ENCODE data around the gene CD247.

DNA sequence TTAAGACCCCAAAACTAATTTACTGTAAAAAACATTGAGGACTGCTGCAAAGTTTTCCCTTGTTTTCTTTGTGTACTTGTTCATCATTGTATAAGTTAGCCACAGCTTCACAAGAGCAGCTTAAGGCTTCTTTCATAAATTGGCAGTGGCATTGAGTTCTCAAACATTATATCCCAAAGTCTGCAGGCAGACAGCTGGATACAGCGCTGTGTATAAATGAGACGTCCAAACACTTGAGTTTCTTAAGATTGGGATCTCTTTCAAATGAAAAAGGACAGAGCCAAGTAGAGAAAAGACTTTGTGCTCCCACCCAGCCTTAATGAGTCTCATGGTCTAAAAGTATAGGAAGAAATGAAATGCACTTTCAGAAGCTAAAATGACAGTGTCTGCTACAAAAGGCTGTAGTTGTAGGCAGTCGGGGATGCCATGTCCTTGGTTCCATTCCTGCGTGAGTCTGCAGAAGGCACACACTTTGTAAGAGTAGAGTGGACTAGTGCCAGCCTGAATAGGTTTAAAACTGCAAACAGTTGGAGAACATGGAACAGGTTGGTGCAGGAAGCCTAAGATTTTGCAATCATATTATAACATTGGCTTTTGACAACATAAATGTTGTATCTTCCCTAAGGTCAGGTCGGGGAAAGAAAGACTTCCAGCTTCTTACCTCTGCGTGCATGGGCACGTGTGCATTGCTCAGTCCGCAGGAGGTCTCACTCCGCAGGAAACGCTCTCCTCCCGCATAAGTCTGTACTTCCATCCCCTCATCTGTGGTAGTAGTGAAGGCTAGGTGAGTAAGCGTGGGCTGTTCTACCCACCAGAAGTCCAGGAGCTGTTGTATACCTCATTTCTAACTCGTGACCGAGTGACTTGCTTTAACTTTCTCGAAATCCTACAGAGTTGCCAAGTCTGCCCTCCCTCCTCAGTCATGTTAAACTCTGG, 94.4 kb downstream of the CD247 start:
- TF ChIP-seq ZNF565 (CRISPR knock-in tag; conservative IDR thresholded peaks at IDR 0.05; ENCODE audit: low read depth) (no peak), ZNF70 (CRISPR knock-in tag; IDR thresholded peaks at IDR 0.05) (no peak), SNAI2 (CRISPR knock-in tag; IDR thresholded peaks at IDR 0.05) (no peak), CSDC2 (CRISPR knock-in tag; IDR thresholded peaks at IDR 0.05) (no peak)
- TF ChIP-seq, protein P1, sequence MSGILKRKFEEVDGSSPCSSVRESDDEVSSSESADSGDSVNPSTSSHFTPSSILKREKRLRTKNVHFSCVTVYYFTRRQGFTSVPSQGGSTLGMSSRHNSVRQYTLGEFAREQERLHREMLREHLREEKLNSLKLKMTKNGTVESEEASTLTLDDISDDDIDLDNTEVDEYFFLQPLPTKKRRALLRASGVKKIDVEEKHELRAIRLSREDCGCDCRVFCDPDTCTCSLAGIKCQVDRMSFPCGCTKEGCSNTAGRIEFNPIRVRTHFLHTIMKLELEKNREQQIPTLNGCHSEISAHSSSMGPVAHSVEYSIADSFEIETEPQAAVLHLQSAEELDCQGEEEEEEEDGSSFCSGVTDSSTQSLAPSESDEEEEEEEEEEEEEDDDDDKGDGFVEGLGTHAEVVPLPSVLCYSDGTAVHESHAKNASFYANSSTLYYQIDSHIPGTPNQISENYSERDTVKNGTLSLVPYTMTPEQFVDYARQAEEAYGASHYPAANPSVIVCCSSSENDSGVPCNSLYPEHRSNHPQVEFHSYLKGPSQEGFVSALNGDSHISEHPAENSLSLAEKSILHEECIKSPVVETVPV (CRISPR knock-in tag; IDR thresholded peaks at IDR 0.05) = no peak
